HG02970 (cell line): ENCODE data around the gene TGM5.
"Not testable (repeated sequence)": the region's sequence is repeated elsewhere in the genome, so short reads cannot be mapped to it uniquely, and the experiment has no call there.

ENCODE experiments used
- ATAC-seq: cut with Tn5 transposase; IDR thresholded peaks from one replicate; pipeline ENCODE4 v1.9.1; 2021; ENCODE audit warnings: mild to moderate bottlenecking, moderate library complexity, moderate number of reproducible peaks; ENCODE audit not compliant: unreplicated experiment, low FRiP score

TGM5 gene

GRCh38 chr15:43199945-43200488, 66.7 kb downstream of the TGM5 start:
- ATAC-seq: no peak

- no peak for ATAC-seq
Measured at GRCh38 chr15:43198992-43199391, 67.7 kb downstream of the TGM5 start.

GRCh38 chr15:43198556-43198955, 68.2 kb downstream of the TGM5 start:
- not testable (repeated sequence) for ATAC-seq

DNA sequence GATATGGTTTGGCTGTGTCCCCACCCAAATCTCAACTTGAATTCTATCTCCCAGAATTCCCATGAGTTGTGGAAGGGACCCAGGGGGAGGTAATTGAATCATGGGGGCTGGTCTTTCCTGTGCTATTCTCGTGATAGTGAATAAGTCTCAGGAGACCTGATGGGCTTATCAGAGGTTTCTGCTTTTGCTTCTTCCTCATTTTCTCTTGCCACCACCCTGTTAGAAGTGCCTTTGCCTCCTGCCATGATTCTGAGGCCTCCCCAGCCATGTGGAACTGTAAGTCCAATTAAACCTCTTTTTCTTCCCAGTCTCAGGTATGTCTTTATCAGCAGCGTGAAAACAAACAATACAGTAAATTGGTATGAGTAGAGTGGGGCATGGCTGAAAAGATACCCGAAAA, 69.0 kb downstream of the TGM5 start:
- ATAC-seq: not testable (repeated sequence)

DNA sequence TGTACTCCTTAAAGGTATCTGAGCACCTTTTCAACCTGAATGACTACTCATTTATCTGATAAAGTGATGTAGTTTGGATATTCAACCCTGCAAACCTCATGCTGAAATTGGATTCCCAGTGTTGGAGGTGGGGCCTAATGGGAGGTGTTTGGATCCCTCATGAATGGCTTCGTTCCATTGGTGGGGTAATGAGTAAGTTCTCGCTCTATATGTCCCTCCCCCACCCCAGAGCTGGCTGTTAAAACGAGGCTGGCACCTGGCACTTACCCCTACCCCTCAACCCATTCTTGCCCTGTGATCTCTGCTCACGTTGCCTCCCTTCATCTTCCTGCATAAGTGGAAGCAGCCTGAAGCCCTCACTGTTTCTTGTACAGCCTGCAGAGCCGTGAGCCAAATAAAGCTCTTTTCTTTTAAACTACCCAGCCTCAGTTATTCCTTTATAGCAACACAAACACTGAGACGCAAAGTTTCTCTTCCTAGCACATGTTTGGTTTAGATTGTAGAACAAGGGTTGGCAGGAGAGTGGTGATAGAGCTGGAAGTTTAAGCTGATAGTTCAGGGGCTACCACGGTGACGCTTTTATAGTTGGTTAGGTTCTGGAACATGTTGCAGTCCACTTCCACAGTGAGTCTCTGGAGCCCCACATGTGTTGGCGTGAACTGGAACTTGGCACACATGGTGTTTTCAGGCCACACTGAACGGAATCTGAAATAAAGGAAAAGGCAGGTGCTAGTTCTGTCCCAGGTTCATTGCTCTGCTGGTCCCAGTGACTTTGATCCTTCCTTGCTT, 69.8 kb downstream of the TGM5 start:
- ATAC-seq: no peak

GRCh38 chr15:43194795-43195194, 71.9 kb downstream of the TGM5 start:
- ATAC-seq: no peak

- ATAC-seq: no peak
Measured at GRCh38 chr15:43193710-43194109, 73.0 kb downstream of the TGM5 start.

DNA sequence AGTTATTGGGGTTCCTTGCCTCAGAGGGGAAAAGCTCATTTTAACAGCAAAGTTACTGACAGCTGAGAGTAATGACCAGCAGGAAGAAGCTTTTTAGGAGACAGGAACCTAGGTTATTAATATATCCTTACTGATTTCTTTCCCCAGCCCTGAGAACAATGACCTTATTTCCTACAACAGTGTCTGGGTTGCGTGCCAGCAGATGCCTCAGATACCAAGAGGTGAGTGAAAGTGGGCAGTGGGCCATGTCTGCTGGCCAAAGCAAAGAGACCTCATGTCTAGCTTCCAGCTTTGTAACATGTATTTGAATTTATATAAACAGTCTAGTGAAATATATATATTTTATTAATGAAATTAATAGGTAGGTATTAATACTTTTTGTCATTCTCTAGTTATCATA, 76.5 kb downstream of the TGM5 start:
- no peak for ATAC-seq

- ATAC-seq: no peak
Measured at GRCh38 chr15:43189296-43189695, 77.4 kb downstream of the TGM5 start.

DNA sequence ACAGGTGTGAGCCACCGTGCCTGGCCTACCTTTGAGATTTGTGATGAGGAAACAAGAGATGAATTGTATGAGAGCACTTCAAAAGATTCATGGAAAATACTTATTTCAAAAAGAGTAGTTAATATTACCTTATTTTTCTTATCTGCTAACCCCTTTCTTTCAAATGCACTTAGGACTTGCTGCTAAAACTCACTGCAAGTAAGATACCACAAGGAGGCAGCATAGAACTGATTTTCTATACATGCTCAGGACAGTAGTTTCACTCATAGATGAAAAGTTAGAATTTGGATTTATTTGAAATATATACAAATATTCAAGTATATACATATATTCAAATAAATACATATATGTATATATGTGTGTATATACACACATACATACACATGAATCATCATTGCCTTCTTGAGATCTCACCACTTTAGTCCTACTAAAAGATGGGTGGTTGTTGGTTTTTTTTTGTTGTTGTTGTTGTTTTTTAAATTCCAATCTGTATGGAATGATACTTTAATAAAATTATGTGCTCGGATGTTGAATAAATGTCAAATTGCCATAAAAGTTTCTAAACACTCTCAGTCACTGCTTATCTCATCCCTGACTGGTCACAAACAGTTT, 79.1 kb downstream of the TGM5 start:
- no peak for ATAC-seq

GRCh38 chr15:43186003-43186353, 80.8 kb downstream of the TGM5 start:
- peak; percentile 11 for ATAC-seq

DNA sequence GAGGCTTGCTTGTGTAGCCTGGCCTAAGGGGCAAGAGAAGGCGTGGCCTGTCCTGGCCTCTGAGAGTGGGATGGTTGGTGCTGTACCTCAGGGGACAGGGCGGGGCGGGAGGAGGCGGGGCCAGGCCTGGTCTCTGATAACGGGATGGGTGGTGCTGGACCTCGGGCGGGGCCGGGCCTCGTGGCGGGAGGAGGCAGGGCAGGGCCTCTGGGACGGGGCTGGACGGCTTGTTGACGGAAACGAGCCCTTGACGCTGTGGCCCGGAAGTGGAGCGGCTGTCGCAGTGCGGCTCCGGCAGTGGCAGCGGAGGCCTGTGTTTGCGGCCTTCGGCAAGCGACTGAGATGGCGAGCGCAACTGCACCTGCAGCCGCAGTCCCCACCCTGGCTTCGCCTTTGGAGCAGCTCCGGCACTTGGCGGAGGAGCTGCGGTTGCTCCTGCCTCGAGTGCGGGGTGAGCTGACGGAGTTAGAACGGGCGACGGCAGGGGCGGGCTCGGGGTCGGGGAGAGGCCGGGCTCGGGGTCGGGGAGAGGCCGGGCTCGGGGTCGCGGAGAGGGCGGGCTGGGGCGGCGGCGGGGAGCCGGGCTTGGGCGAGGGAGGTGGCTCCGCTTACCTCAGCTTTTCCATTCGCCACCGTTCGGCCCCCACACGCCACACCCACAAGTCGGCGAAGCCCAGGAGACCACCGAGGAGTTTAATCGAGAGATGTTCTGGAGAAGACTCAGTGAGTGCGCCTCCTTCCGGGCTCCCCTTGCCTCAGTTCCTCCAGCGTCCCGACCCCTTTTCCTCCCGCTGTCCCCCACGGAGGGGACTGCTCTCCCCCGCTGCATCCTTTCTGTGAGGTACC, 81.3 kb downstream of the TGM5 start, which contains the start of gene CCNDBP1:
CCNDBP1 (plus strand) TSS at position 247 of the 846 bp plus-strand sequence; CDS start at position 343, 96 bp downstream.
- peak; percentile 92 for ATAC-seq

- no peak for ATAC-seq
Measured at GRCh38 chr15:43184407-43185124, 82.2 kb downstream of the TGM5 start.

- no peak for ATAC-seq
Measured at GRCh38 chr15:43183270-43183669, 83.5 kb downstream of the TGM5 start.
